GM21737 (cell line): ENCODE measurements around the gene ADGRD2.
"Not testable (repeated sequence)": the region's sequence is repeated elsewhere in the genome, so short reads cannot be mapped to it uniquely, and the experiment has no call there.

Experiments used
- ATAC-seq: cut with Tn5 transposase; IDR thresholded peaks from one replicate; pipeline ENCODE4 v1.9.1; 2021; ENCODE audit warnings: mild to moderate bottlenecking, moderate library complexity; ENCODE audit not compliant: unreplicated experiment

ADGRD2 gene, protein sequence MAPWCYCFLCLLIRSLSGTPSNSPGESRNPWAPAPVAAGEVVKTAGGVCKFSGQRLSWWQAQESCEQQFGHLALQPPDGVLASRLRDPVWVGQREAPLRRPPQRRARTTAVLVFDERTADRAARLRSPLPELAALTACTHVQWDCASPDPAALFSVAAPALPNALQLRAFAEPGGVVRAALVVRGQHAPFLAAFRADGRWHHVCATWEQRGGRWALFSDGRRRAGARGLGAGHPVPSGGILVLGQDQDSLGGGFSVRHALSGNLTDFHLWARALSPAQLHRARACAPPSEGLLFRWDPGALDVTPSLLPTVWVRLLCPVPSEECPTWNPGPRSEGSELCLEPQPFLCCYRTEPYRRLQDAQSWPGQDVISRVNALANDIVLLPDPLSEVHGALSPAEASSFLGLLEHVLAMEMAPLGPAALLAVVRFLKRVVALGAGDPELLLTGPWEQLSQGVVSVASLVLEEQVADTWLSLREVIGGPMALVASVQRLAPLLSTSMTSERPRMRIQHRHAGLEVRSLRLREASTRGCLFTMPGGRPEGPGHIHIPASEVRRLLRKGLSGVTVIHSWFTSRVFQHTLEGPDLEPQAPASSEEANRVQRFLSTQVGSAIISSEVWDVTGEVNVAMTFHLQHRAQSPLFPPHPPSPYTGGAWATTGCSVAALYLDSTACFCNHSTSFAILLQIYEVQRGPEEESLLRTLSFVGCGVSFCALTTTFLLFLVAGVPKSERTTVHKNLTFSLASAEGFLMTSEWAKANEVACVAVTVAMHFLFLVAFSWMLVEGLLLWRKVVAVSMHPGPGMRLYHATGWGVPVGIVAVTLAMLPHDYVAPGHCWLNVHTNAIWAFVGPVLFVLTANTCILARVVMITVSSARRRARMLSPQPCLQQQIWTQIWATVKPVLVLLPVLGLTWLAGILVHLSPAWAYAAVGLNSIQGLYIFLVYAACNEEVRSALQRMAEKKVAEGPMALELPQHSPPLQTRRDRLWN

DNA sequence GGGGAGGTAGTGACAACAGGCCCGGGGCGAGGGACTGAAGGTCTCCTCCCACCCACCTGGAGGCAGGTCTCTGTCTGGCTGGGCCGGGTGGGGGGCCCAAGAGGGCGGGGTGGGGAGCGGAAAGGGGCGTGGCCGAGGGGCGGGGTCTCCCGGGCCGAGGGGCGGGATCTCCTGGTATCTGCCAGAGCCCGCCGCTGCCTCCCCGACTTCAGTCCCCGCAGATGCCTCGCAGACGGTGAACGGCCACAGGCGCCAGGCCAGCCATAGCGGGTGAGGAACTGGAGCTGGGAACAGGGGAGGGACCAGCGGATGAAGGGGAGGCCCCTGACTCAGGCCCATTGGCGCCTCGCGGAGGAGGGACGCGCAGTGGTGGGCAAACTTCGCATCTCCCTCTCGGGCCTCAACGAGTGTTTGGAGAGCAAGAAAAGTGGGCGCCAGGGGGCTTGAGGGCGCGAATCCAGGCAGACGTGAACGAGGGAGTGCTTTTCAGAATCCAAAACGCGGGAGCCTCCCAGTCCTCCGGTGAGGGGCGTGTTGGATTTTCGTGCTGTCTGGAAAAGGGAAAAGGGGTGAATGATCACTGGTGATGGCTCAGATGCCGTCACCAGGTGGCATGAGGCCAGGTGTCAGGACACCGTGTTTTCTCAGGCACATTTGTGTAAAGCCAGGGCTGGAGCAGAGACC lies at the start of gene ADGRD2:
TSS of gene ADGRD2 (plus strand) at position 211 of the 684 bp plus-strand sequence. CDS start 1,216 bp downstream, outside the sequence.
- ATAC-seq = no peak

DNA sequence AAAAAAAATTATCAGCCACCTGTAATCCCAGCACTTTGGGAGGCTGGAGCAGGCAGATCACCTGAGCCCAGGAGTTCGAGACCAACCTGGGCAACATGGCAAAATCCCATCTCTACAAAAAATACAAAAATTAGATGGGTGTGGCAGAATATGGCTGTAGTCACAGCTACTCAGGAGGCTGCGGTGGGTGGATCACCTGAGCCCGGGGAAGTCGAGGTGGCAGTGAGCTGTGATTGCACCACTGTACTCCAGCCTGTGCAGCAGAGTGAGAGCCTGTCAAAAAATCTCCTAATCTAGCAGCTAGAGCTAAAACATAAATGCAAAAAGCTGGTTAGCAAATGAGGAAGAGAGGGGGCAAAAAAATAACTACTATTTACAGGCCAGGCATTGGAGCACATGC lies 47.0 kb upstream of the ADGRD2 start:
- no peak for ATAC-seq

DNA sequence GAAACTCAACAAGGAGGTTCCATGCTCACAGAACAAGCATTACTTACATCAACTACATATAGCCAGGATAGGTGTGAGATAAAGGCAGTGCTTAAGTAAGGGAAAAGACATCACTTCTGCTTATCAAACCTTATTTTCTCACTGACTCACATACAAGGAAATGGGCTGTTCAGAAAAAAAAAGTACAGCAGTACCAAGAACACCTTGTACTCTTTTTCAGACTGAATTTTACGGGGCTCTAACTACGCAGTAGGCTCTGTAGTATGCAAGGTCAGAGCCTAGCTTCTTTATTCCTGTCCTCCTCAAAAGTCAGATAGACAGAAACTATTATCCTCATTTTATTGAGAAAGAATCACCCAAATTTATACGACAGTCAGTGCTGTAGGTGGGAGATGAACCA lies 40.8 kb upstream of the ADGRD2 start:
- no peak for ATAC-seq

DNA sequence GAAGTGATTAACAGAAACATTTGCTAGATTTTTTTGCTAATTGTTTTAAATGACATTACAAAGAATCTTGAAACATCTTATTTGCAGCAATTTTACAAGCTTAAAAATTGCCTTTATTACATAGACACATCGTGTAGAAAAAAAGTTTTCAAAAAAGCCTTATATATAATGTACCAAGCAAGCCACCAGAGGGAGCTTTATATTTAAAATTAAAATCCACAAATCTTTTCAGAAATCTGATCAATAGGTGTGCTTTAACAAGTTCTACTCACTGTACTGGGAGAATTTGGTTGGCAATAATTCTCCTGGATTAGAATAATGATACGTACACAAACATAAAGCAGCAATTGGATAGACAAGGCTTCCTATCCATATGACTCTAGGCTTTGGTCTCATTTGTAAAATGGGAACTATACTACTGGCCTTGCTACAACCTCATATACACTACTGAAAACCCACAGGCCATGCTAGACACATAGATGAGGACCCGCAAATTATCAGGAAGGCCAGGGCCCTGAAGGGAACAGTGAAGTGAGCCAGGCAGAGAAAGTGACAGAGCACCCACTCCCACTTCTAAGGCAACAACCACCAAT lies 39.8 kb upstream of the ADGRD2 start:
- no peak for ATAC-seq

DNA sequence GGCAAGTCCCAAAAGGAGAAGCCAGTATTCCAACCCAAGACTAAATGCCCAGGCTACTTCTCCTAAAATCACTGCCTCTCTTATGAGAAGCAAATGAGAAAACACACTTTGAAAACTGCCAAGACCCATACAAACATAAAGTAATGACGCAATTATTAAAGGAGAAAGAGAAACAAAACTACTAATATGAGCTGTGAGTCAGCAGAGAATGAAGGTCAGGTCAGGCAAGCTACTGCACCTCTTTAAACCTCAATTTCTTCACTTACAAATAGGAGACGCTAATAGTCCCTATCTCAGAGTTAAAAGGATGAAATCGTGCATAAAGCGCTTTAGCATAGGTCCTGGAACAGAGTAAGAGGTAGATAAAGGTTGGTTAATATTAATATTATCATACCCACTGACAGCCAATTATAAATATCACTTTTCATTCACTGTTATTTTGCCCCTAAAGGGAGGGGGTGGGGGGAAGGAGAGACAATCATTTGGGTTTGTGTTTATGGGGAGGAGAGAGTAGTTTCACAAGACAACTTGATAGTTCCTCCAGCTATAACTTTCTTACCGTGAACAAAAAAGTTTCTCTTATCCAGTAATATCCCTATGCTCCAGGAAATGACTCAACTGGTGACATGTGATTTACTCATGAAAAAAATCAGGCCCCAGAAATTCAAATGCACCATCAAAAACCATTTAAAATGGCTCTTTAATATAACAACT lies 38.6 kb upstream of the ADGRD2 start:
- ATAC-seq = no peak

DNA sequence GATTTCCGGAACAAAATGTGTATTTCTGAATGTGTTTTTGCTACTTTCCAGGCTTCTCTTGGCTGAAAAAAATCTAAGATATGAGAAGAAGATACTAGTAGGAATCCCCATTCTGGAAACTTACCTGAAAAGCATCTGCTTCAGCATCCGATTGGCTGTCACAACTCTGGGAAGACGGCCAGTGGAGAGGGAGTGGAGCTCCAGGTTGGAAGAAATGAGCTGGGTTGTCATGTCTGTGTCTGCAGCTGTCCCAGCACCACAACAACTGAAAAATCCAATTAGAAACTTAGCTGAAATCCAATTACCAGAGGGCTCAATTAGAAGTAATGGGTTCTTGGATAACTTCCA lies 38.0 kb upstream of the ADGRD2 start:
- ATAC-seq = no peak

DNA sequence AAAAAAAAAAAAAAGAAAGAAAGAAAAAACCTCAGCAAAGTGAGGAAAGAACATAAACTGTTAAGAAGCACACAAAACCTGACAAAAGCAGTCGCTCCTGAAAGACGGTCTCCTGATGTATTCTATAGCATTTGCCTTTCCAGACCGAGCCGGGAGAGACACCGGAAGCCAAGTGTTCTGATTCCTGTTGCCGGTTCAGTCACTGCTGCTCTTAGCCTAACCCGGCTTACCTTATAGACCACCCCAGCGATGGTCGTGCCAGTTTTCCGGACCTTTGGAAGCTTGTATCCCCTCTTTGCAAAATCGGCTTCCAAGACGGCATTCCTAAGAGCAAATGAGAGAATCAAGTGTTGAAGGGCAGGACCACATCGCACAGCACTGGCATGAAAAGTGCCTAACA lies 35.6 kb upstream of the ADGRD2 start:
- no peak for ATAC-seq

DNA sequence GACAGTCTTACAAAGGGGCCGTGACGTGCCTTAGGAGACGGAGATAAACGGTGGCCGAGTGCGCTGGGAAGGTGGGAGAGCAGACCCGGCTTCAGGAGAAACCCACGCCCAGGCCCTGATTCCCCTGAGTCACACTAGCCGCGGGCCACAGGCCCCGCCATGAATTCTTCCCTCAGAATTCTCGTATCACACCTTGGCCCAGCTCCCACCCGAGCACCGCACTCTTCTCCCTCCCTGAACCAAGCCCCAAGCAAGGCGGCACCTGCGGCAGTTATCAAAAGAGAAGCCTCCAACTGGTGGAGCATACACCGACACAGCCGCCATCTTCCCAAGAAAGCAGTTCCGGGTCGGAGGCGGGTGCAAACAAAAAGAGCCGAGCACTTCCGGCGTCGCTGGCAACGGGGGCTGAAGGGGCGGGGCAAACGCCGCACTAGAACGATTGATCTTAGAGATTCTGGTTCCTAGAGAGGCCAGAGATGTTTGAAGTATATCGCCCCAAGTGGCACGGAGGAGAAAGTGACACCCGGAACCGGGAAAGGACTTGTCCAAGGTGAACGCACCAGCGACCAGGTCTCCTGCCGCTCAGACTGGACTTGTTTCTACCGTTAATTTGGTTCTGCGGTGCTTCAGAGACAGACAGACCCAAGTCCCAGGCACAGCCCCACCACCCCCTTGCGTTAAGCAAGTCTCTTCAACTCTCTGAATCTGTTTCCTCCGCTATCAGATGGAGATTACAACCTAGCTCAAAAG lies 35.0 kb upstream of the ADGRD2 start, which contains the start of gene PSMB7:
TSS of gene PSMB7 (minus strand) at position 341 of the 750 bp plus-strand sequence. CDS start at position 324, 17 bp downstream.
- ATAC-seq = peak; percentile 95

DNA sequence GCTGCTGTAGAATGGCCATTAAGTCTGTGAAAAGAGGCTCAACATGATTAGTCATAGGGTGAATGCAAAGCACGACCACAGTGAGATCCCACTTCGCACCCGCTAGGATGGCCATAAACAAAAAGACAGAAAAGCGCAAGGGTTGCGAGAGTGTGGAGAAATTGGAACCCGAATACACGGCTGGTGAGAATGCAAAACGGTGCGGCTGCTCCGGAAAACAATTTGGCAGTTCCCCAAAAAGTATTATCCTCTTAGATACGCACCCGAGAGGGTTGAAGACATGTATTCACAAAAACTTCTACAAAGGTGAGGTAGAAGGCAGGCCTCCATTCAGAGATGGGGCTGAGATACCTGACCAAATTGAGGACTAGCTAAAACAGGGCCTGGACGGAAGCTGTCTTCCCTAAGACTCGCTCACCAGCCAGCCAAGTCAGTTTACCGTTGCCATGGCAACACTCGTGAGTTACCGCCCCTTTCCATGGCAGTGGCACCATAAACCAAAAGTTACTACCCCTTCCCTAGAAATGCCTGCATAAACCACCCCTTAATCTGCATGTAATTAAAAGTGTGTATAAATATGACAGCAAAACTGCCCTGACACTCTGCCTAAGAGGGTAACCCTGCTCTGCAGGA lies 34.3 kb upstream of the ADGRD2 start:
- ATAC-seq = no peak

DNA sequence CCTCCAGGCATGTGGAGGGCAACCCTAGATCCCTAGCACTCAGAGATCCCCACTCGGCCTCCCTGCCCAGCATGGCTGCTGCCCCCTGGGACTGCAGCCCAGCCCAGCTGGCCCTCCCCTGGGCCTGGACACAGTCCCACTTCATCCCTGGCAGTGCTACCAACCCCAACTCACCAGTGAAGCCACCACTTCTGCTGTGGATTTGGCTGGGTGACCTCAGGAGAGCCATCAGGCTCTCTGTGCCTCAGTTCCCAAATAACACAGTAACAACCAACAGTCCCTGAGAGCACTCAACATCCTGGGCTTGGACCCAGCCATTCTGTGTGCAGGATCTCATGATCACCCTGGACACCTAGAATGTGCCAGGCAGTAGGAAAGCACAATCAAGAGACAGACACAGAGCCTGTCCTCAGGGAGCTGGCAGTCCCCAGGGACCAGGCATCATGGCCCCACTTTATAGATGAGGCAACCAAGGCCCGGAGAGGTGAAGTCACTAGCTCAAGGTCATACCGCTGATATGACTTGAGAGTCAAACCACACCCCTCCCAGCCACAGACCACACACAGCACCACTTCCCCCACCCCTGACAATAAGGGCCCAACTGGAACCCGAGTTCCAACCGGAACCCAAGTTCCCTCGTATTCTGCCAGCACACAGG lies 30.3 kb upstream of the ADGRD2 start:
- ATAC-seq = no peak

DNA sequence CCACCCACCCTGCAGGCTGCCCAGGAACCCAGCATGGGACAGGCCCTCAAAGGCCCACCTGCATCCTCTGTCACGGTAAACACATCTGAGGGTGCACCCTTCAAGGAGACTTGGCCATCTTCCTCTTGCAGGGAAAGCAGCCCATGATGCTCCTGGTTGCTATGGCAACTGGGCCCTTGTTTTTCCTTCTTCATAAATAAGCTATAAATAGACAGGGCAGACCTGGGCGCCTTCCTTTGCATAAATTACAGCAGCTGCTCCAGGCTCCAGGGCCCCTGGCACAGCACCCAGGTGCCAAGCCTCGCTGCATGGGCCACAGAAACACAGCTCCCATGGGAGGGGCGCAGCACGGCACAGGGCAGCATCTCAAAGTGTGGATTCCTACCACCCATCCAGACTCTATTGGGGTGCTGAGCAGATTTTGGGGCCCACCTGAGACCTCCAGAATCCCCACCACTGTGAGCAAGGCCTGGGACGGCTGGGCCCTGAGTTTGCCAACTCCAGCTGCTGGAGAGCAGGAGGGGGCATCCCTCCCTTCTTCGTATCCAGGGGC lies 29.2 kb upstream of the ADGRD2 start:
- no peak for ATAC-seq

DNA sequence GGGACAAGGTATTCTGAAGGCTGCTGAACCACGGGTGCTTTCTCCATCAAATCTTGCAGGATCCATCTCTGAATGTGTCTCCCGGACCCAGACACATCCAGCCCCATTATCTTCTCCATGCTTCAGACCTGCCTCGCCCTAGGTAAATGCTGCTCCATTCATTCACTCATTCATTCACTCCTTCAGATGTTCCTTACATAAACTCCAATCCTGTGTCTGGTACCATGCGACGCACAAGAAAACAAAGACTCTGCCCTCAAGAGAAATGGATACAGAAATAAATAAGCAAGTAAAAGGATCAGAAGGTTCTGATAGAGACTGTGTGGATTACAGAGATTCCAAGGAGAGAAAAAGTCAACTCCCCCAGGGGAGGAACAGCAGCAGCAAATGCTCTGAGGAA lies 27.1 kb upstream of the ADGRD2 start:
- ATAC-seq = no peak

DNA sequence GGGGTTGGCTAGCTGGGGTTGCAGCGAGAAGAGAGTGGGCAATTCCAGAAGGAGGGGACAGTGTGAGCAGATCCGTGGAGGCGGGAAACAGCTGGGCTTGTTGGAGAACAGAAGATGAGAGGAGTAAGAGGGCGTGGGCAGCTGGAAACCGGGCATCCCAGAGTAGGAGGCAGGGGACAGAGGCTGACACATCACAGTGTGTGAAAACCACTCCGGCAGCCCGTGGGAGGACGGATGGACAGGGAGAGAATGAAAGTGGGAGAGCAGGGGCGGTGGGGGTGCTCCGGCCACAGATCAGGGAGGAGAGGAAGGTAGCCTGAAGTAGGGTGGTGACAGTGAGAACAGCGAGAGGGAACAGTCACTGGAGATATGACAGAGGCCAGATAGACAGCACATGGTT lies 26.7 kb upstream of the ADGRD2 start:
- ATAC-seq = no peak

DNA sequence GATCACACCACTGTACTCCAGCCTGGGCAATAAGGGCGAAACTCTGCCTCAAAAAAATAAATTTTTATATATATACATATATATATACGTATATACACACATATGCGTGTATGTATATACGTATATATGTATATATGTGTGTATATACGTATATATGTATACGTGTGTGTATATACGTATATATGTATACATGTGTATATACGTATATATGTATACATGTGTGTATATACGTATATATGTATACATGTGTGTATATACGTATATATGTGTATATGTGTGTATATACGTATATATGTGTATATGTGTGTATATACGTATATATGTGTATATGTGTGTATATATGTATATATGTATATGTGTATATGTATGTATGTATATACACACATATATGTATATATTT lies 24.5 kb upstream of the ADGRD2 start:
- not testable (repeated sequence) for ATAC-seq

DNA sequence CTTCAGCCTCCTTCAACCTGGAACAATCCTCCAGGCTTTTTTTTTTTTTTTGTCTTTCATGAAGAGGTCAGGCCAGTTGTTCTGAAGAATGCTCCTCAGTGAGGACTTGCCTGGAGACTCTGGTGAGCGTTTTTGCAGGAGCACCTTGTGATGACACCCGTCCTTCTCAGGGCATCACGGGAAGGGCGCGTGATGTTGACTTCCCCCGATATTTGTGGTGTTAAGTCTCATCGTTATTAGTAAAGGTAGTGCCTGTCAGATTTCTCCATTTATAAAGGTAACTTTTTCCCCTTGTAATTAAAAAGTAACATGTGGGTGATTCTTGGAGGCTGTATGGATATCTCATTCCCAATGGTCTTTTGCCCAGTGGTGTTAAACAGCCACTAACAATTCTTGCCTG lies 23.9 kb upstream of the ADGRD2 start:
- ATAC-seq = no peak

DNA sequence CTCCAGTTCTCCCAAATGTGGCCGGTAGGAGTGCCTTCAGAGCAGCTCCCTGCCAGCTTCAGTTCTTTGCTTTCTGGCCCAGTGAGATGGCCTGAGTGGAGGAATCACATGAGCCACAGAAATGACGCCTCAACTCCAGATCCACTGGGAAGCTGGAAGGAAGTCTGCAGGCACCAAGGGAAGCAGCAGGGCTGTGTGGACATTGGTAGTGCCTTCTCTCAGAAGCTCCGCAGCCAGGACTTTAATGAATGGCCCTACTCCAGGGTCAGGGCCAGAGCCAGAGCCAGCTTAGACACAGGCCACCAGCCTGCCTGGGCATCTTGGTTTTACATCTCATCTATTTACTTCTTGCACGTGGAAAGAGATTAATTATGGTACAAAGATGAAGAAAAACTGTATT lies 23.0 kb upstream of the ADGRD2 start:
- ATAC-seq = no peak

DNA sequence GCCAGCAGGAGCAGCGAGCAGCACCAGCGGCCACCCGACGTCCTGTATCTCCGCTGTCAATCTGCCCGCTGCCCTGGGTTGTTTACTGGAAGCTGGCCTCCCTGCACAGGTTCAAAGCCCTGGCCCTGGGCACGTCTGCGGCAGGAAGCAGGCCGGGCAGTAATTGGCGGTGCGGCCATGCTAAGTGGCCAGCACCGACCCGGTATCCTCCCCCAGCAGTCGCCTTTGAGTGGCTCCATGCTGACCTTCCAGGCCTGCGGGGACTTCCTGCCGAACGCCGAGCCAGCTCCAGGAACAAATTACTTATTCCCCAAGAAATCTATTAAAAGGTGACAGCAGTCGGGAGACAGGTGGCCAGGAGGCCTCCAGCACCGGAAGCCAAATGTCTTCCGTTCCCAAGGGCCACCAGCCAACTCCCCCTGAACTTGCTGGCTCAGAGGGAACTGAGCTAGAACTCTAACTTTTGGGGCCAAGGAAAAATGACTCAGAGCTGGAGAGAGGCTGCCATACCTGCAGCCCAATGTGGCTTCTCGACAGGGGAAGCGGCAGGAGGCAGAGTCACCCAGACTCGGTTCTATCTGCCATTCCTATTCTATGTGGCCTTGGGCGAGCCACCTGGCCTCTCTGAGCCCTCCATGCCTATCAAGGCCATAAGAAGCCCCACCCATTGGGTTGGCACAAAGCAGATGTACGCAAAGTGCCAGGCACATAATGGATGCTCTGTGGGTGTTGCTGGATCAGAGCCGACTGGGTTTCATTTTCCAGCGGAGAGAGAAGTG lies 21.3 kb upstream of the ADGRD2 start:
- no peak for ATAC-seq

DNA sequence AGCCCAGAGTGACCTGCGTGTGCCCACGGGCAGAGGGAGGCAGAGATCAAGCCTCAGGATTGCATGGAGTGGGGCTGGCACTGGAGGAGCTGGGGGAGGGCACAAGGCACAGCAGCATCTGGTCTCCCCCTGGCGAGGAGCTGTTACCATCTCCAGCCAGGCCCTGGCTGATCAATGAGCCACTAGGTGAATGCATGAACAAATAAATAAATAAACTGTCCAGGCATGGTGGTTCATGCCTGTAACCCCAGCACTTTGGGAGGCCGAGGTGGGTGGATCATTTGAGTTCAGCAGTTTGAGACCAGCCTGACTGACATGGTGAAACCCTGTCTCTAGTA lies 20.8 kb upstream of the ADGRD2 start:
- ATAC-seq = no peak
